WTC11 (cell line): ENCODE measurements around the gene BCAS1. TPM values are rescaled to one million over a fixed set of nuclear protein-coding genes. Genes with fewer than 3 reads are reported as not detected.

Experiments used
- ATAC-seq: fragments of 200-7000 bp; cut with Tn5 transposase; 2 replicates; pipeline ENCODE4 v1.10.0; 2021; ENCODE audit warnings: mild to moderate bottlenecking, moderate library complexity
- CTCF ChIA-PET: fragments of 300-600 bp; sonication (Branson Sonifier 250); formaldehyde crosslinking; loops from one replicate; lab custom pipeline; 2021; ENCODE audit warnings: antibody characterized with exemption; lab: Charles Lee
- POLR2A ChIA-PET: fragments of 350-600 bp; sonication (Branson Sonifier 250); formaldehyde crosslinking; loops from one replicate; lab custom pipeline; 2021; ENCODE audit warnings: antibody characterized with exemption; lab: Charles Lee
- DNase-seq: peaks from one replicate; pipeline ENCODE4 v3.0.0; 2021; ENCODE audit warnings: low spot score
- H3K27ac Mint-ChIP-seq: 2 replicates; pipeline ENCODE4 v1.8.0; 2021; ENCODE audit warnings: mixed read lengths
- H3K27me3 Mint-ChIP-seq: 2 replicates; pipeline ENCODE4 v1.8.0; 2021; ENCODE audit warnings: low read depth, mild to moderate bottlenecking, moderate library complexity, mixed read lengths
- H3K36me3 Mint-ChIP-seq: 2 replicates; pipeline ENCODE4 v1.8.0; 2021; ENCODE audit warnings: mixed read lengths
- H3K4me1 Mint-ChIP-seq: 2 replicates; pipeline ENCODE4 v1.8.0; 2022; ENCODE audit warnings: mixed read lengths
- H3K4me3 Mint-ChIP-seq: 2 replicates; pipeline ENCODE4 v1.8.0; 2021; ENCODE audit warnings: mild to moderate bottlenecking, moderate library complexity, mixed read lengths
- H3K9me3 Mint-ChIP-seq: 2 replicates; pipeline ENCODE4 v1.8.0; 2021; ENCODE audit warnings: mixed read lengths
- ARID4B ChIP-seq: sonication (generic); formaldehyde crosslinking; IDR thresholded peaks from 2 replicates; pipeline ENCODE4 v1.8.0; 2023; ENCODE audit warnings: missing genetic modification reagents, mild to moderate bottlenecking, borderline replicate concordance
- ATF3 ChIP-seq: sonication (generic); formaldehyde crosslinking; conservative IDR thresholded peaks from 2 replicates; pipeline ENCODE4 v1.8.1; 2022; ENCODE audit warnings: mild to moderate bottlenecking, missing genetic modification reagents
- EMX1 ChIP-seq: fragments of 250-450 bp; sonication (Bioruptor Pico); IDR thresholded peaks from 2 replicates; pipeline ENCODE4 v1.8.0; 2021; ENCODE audit warnings: mild to moderate bottlenecking
- FOXK1 ChIP-seq: sonication (generic); formaldehyde crosslinking; IDR thresholded peaks from 2 replicates; pipeline ENCODE4 v1.8.0; 2022; ENCODE audit warnings: mild to moderate bottlenecking, moderate library complexity, missing genetic modification reagents
- GRHL2 ChIP-seq: fragments of 250-450 bp; sonication (Bioruptor Pico); IDR thresholded peaks from 2 replicates; pipeline ENCODE4 v1.8.0; 2022; ENCODE audit warnings: mild to moderate bottlenecking, moderate library complexity; ENCODE audit not compliant: insufficient replicate concordance, severe bottlenecking
- HMGA2 ChIP-seq: fragments of 250-450 bp; sonication (Bioruptor Pico); IDR thresholded peaks from 2 replicates; pipeline ENCODE4 v1.4.0; 2021; ENCODE audit warnings: mild to moderate bottlenecking, moderate library complexity
- JUN ChIP-seq: sonication (generic); formaldehyde crosslinking; IDR thresholded peaks from 2 replicates; pipeline ENCODE4 v1.8.0; 2023; ENCODE audit warnings: mild to moderate bottlenecking, missing genetic modification reagents
- KAT7 ChIP-seq: sonication (generic); formaldehyde crosslinking; IDR thresholded peaks from 2 replicates; pipeline ENCODE4 v1.8.1; 2023; ENCODE audit warnings: missing genetic modification reagents, mild to moderate bottlenecking, borderline replicate concordance
- NR2C2 ChIP-seq: sonication (generic); formaldehyde crosslinking; IDR thresholded peaks from 2 replicates; pipeline ENCODE4 v1.8.0; 2022; ENCODE audit warnings: mild to moderate bottlenecking, missing genetic modification reagents
- NR3C1 ChIP-seq: sonication (generic); formaldehyde crosslinking; conservative IDR thresholded peaks from 2 replicates; pipeline ENCODE4 v1.8.1; 2023; ENCODE audit warnings: low read depth, mild to moderate bottlenecking, missing genetic modification reagents
- RELA ChIP-seq: sonication (generic); formaldehyde crosslinking; IDR thresholded peaks from 2 replicates; pipeline ENCODE4 v1.8.1; 2022; ENCODE audit warnings: missing genetic modification reagents, mild to moderate bottlenecking, borderline replicate concordance
- SP1 ChIP-seq: sonication (generic); formaldehyde crosslinking; conservative IDR thresholded peaks from 2 replicates; pipeline ENCODE4 v1.8.1; 2022; ENCODE audit warnings: missing genetic modification reagents
- ZBTB21 ChIP-seq: sonication (generic); formaldehyde crosslinking; IDR thresholded peaks from 2 replicates; pipeline ENCODE4 v1.8.1; 2023; ENCODE audit warnings: mild to moderate bottlenecking, missing genetic modification reagents, borderline replicate concordance
- ZNF219 ChIP-seq: sonication (generic); formaldehyde crosslinking; IDR thresholded peaks from 2 replicates; pipeline ENCODE4 v1.8.0; 2023; ENCODE audit warnings: missing genetic modification reagents, mild to moderate bottlenecking, borderline replicate concordance
- ZNF263 ChIP-seq: sonication (generic); formaldehyde crosslinking; IDR thresholded peaks from 2 replicates; pipeline ENCODE4 v1.8.1; 2022; ENCODE audit warnings: low read depth, mild to moderate bottlenecking, moderate library complexity, missing genetic modification reagents
- ZNF317 ChIP-seq: sonication (generic); formaldehyde crosslinking; IDR thresholded peaks from 2 replicates; pipeline ENCODE4 v1.8.1; 2023; ENCODE audit warnings: low read depth, mild to moderate bottlenecking, moderate library complexity, missing genetic modification reagents, borderline replicate concordance
- ZNF532 ChIP-seq: fragments of 250-450 bp; sonication (Bioruptor Pico); IDR thresholded peaks from 2 replicates; pipeline ENCODE4 v1.9.0; 2021; ENCODE audit warnings: mild to moderate bottlenecking, borderline replicate concordance
- ZSCAN18 ChIP-seq: fragments of 250-450 bp; sonication (Bioruptor Pico); IDR thresholded peaks from 2 replicates; pipeline ENCODE4 v2.1.2; 2022; ENCODE audit warnings: mild to moderate bottlenecking, moderate library complexity
- total RNA-seq: library from RNA; stranded (reverse); gene quantifications from 3 replicates; pipeline ENCODE4 v1.2.3, GENCODE V29; 2021
- TF ChIP-seq, protein P1 (sequence below): sonication (generic); formaldehyde crosslinking; IDR thresholded peaks from 2 replicates; pipeline ENCODE4 v1.8.1; 2022; ENCODE audit warnings: mild to moderate bottlenecking, moderate library complexity, missing genetic modification reagents
- TF ChIP-seq, protein P2 (sequence below): sonication (generic); formaldehyde crosslinking; IDR thresholded peaks from 2 replicates; pipeline ENCODE4 v1.8.0; 2022; ENCODE audit warnings: mild to moderate bottlenecking, missing genetic modification reagents
- TF ChIP-seq, protein P3 (sequence below): sonication (generic); formaldehyde crosslinking; IDR thresholded peaks from 2 replicates; pipeline ENCODE4 v1.8.1; 2023; ENCODE audit warnings: mild to moderate bottlenecking, moderate library complexity, missing genetic modification reagents

BCAS1 gene
- total RNA-seq, 1 experiment from 2014 or later: 0.11 TPM

GRCh38 chr20:53945478-53945877 is 124.9 kb downstream of the BCAS1 start:
- H3K36me3 Mint-ChIP-seq: no peaks in the 10 kb centered on the region
- no peaks in the 10 kb centered on the region; the same call in 1 of the 2 replicates for H3K27me3 Mint-ChIP-seq
- no peak overlapping the region for H3K27ac Mint-ChIP-seq
- H3K4me3 Mint-ChIP-seq: no peak overlapping the region
- peaks cover 38% of the 10 kb centered on the region for H3K4me1 Mint-ChIP-seq
- no peak for TF ChIP-seq ZNF532 (CRISPR knock-in tag)
- no peak for TF ChIP-seq ZNF263
- no peak for TF ChIP-seq EMX1 (CRISPR knock-in tag)
- no peak for TF ChIP-seq NR3C1 (CRISPR knock-in tag)
- TF ChIP-seq ARID4B (CRISPR knock-in tag): no peak
- TF ChIP-seq, protein P1, sequence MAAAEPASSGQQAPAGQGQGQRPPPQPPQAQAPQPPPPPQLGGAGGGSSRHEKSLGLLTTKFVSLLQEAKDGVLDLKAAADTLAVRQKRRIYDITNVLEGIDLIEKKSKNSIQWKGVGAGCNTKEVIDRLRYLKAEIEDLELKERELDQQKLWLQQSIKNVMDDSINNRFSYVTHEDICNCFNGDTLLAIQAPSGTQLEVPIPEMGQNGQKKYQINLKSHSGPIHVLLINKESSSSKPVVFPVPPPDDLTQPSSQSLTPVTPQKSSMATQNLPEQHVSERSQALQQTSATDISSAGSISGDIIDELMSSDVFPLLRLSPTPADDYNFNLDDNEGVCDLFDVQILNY (CRISPR knock-in tag): no peak
- no peak for TF ChIP-seq RELA (CRISPR knock-in tag)
- no peak for TF ChIP-seq KAT7
- TF ChIP-seq, protein P2, sequence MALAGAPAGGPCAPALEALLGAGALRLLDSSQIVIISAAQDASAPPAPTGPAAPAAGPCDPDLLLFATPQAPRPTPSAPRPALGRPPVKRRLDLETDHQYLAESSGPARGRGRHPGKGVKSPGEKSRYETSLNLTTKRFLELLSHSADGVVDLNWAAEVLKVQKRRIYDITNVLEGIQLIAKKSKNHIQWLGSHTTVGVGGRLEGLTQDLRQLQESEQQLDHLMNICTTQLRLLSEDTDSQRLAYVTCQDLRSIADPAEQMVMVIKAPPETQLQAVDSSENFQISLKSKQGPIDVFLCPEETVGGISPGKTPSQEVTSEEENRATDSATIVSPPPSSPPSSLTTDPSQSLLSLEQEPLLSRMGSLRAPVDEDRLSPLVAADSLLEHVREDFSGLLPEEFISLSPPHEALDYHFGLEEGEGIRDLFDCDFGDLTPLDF (CRISPR knock-in tag): no peak
- TF ChIP-seq HMGA2 (CRISPR knock-in tag): no peak
- no peak for TF ChIP-seq FOXK1
- ATAC-seq (no peak), DNase-seq (no peak)
- ChIA-PET POLR2A (no interaction called here), CTCF (interaction anchor here (1.1 kb wide), 1 partner anchor 10 kb away, joined by 3 read pairs; no protein-coding TSS in a partner anchor)
- H3K9me3 Mint-ChIP-seq: no peaks in the 10 kb centered on the region

GRCh38 chr20:53944796-53945195 is 125.6 kb downstream of the BCAS1 start:
- Mint-ChIP-seq H3K27me3 (no peaks in the 10 kb centered on the region), H3K27ac (no peak overlapping the region), H3K36me3 (no peaks in the 10 kb centered on the region), H3K4me3 (no peak overlapping the region), H3K9me3 (no peaks in the 10 kb centered on the region), H3K4me1 (peaks cover 42% of the 10 kb centered on the region)
- CTCF ChIA-PET: interaction anchor here (1.1 to 1.2 kb wide), 2 partner anchors 10 to 28 kb away, joined by 3 to 4 read pairs; no protein-coding TSS in a partner anchor
- ATAC-seq (no peak), DNase-seq (no peak)
- POLR2A ChIA-PET: no interaction called here
- TF ChIP-seq, protein P3, sequence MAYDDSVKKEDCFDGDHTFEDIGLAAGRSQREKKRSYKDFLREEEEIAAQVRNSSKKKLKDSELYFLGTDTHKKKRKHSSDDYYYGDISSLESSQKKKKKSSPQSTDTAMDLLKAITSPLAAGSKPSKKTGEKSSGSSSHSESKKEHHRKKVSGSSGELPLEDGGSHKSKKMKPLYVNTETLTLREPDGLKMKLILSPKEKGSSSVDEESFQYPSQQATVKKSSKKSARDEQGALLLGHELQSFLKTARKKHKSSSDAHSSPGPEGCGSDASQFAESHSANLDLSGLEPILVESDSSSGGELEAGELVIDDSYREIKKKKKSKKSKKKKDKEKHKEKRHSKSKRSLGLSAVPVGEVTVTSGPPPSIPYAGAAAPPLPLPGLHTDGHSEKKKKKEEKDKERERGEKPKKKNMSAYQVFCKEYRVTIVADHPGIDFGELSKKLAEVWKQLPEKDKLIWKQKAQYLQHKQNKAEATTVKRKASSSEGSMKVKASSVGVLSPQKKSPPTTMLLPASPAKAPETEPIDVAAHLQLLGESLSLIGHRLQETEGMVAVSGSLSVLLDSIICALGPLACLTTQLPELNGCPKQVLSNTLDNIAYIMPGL (CRISPR knock-in tag): no peak
- TF ChIP-seq NR2C2 (CRISPR knock-in tag) (no peak), ATF3 (CRISPR knock-in tag) (no peak), GRHL2 (CRISPR knock-in tag) (no peak), ZBTB21 (no peak), ZSCAN18 (CRISPR knock-in tag) (no peak), ZNF317 (CRISPR knock-in tag) (no peak), JUN (CRISPR knock-in tag) (no peak), SP1 (CRISPR knock-in tag) (no peak), ZNF219 (no peak)
